Measurements from ENCODE around the gene ZNF219.
A peak's percentile ranks its signal among the peaks of the same experiment; 100 is the strongest.

The ZNF219 gene

GRCh38 chr14:21098076-21098891 is at the start of gene ZNF219:
Gene ZNF219, minus strand, starts transcription at chr14:21098655. Its CDS starts 5,064 bp downstream, at chr14:21093591.
- DNase-seq (ENCODE audit: low read depth in 2 of 2) = no peak

GRCh38 chr14:21145437-21145836 is 47.0 kb upstream of the ZNF219 start:
- no peak for DNase-seq (ENCODE audit: low read depth in 2 of 2)

GRCh38 chr14:21142357-21142756 is 43.9 kb upstream of the ZNF219 start:
- DNase-seq (ENCODE audit: low read depth in 2 of 2) = no peak

- DNase-seq (ENCODE audit: low read depth in 2 of 2) = no peak
Observed at GRCh38 chr14:21136024-21136423, 37.6 kb upstream of the ZNF219 start.

- DNase-seq (ENCODE audit: low read depth in 2 of 2) = no peak
Observed at GRCh38 chr14:21133901-21134300, 35.4 kb upstream of the ZNF219 start.

GRCh38 chr14:21123429-21123828 is 25.0 kb upstream of the ZNF219 start:
- no peak for DNase-seq (ENCODE audit: low read depth in 2 of 2)

GRCh38 chr14:21121122-21121521 is 22.7 kb upstream of the ZNF219 start:
- no peak for DNase-seq (ENCODE audit: low read depth in 2 of 2)

GRCh38 chr14:21120686-21121085 is 22.2 kb upstream of the ZNF219 start:
- DNase-seq (ENCODE audit: low read depth in 2 of 2) = no peak

- no peak for DNase-seq (ENCODE audit: low read depth in 2 of 2)
Observed at GRCh38 chr14:21118933-21119332, 20.5 kb upstream of the ZNF219 start.

- no peak for DNase-seq (ENCODE audit: low read depth in 2 of 2)
Observed at GRCh38 chr14:21113369-21113768, 14.9 kb upstream of the ZNF219 start.

- DNase-seq (ENCODE audit: low read depth in 2 of 2) = no peak
Observed at GRCh38 chr14:21112255-21112654, 13.8 kb upstream of the ZNF219 start.

- no peak for DNase-seq (ENCODE audit: low read depth in 2 of 2)
Observed at GRCh38 chr14:21109377-21110138, 11.1 kb upstream of the ZNF219 start.

GRCh38 chr14:21108791-21109190 is 10.3 kb upstream of the ZNF219 start:
- DNase-seq (ENCODE audit: low read depth in 2 of 2) = no peak

- no peak for DNase-seq (ENCODE audit: low read depth in 2 of 2)
Observed at GRCh38 chr14:21107283-21107800, 8.9 kb upstream of the ZNF219 start.

- DNase-seq (ENCODE audit: low read depth in 2 of 2) = peak in 1 of 2 donors; percentile 60
Observed at GRCh38 chr14:21106498-21107282, 8.2 kb upstream of the ZNF219 start.

- no peak for DNase-seq (ENCODE audit: low read depth in 2 of 2)
Observed at GRCh38 chr14:21106176-21106497, 7.7 kb upstream of the ZNF219 start.

- no peak for DNase-seq (ENCODE audit: low read depth in 2 of 2)
Observed at GRCh38 chr14:21105095-21105494, 6.6 kb upstream of the ZNF219 start.

- DNase-seq (ENCODE audit: low read depth in 2 of 2) = peak; percentile 30 to 42
Observed at GRCh38 chr14:21104448-21105060, 6.1 kb upstream of the ZNF219 start.

GRCh38 chr14:21103710-21104447 is 5.4 kb upstream of the ZNF219 start:
- DNase-seq (ENCODE audit: low read depth in 2 of 2) = peak; percentile 86 to 92

- no peak for DNase-seq (ENCODE audit: low read depth in 2 of 2)
Observed at GRCh38 chr14:21103411-21103709, 4.9 kb upstream of the ZNF219 start.
